K562 (cell line): Measurements from ENCODE around the gene ALG6. TPM values are rescaled to one million over a fixed set of nuclear protein-coding genes. Genes with fewer than 3 reads are reported as not detected.

Source experiments
- CREB3 ChIP-seq: fragments of 450-650 bp; conservative IDR thresholded peaks from 2 replicates; pipeline ENCODE4 v1.6.1; 2016; ENCODE audit warnings: missing genetic modification characterization, low read depth, mild to moderate bottlenecking, missing compliant biosample characterization, moderate library complexity
- CXXC5 ChIP-seq: fragments of 250-450 bp; sonication (Bioruptor Pico); IDR thresholded peaks from 2 replicates; pipeline ENCODE4 v1.8.0; 2022; ENCODE audit warnings: inconsistent platforms, mild to moderate bottlenecking, moderate library complexity
- ELF2 ChIP-seq: fragments of 250-450 bp; sonication (Bioruptor Pico); IDR thresholded peaks from 2 replicates; pipeline ENCODE4 v1.5.0; 2021; ENCODE audit warnings: mild to moderate bottlenecking
- HMGXB4 ChIP-seq: sonication (generic); formaldehyde crosslinking; IDR thresholded peaks from 2 replicates; pipeline ENCODE4 v1.8.1; 2023; ENCODE audit warnings: mild to moderate bottlenecking, missing genetic modification reagents
- IFI16 ChIP-seq: fragments of 250-450 bp; sonication (Bioruptor Pico); IDR thresholded peaks from 2 replicates; pipeline ENCODE4 v2.1.2; 2022; ENCODE audit warnings: mild to moderate bottlenecking, inconsistent platforms
- JUNB ChIP-seq: fragments of 450-650 bp; formaldehyde crosslinking; conservative IDR thresholded peaks from 2 replicates; pipeline ENCODE4 v1.4.0; 2020; ENCODE audit warnings: mild to moderate bottlenecking
- JUND ChIP-seq, 2 experiments: IDR thresholded peaks; 2 replicates in 1 of 2; 3 replicates in 1 of 2; pipeline ENCODE4 v1.6.1; 2011; ENCODE audit warnings: borderline replicate concordance in 2 of 2, low read depth in 2 of 2, low read length in 2 of 2, improper control_type of control experiment in 1 of 2, missing biosample characterization in 1 of 2, missing genetic modification characterization in 1 of 2, missing genetic modification reagents in 1 of 2
- MECOM ChIP-seq: fragments of 250-450 bp; sonication (Bioruptor Pico); IDR thresholded peaks from 2 replicates; pipeline ENCODE4 v1.8.0; 2022; ENCODE audit warnings: inconsistent platforms
- RCOR1 ChIP-seq, 2 experiments: IDR thresholded peaks; 2 replicates each; pipeline ENCODE4 v1.6.1; 2012; ENCODE audit warnings: low read depth in 2 of 2, low read length in 2 of 2, borderline replicate concordance in 1 of 2, improper control_type of control experiment in 1 of 2
- TBP ChIP-seq: optimal IDR thresholded peaks from 2 replicates; pipeline ENCODE3; 2011; ENCODE audit warnings: low read depth, low read length, improper control_type of control experiment
- TEAD1 ChIP-seq, 2 experiments: fragments of 450-650 bp in 1 of 2; sonication (generic) in 1 of 2; formaldehyde crosslinking; IDR thresholded peaks; 2 replicates each; pipeline versions ENCODE4 v1.4.0 to v1.8.0; 2020 to 2022; ENCODE audit warnings: mild to moderate bottlenecking in 2 of 2, missing genetic modification reagents in 1 of 2
- ZBTB7A ChIP-seq: IDR thresholded peaks from 2 replicates; pipeline ENCODE4 v1.6.1; 2011; ENCODE audit warnings: low read depth, mild to moderate bottlenecking, low read length, moderate library complexity, borderline replicate concordance; ENCODE audit not compliant: control insufficient read depth
- ZNF165 ChIP-seq: fragments of 250-450 bp; sonication (Bioruptor Pico); IDR thresholded peaks from 2 replicates; pipeline ENCODE4 v1.4.0; 2020; ENCODE audit warnings: borderline replicate concordance
- ZNF197 ChIP-seq: fragments of 200-800 bp; sonication (Bioruptor generic); IDR thresholded peaks from 2 replicates; pipeline ENCODE4 v1.6.1; 2016; ENCODE audit warnings: low read depth, missing genetic modification characterization, missing compliant biosample characterization
- ZNF280B ChIP-seq: fragments of 250-450 bp; sonication (Bioruptor Pico); IDR thresholded peaks from 2 replicates; pipeline ENCODE4 v1.5.1; 2021; ENCODE audit warnings: mild to moderate bottlenecking
- ZNF511 ChIP-seq: sonication (generic); formaldehyde crosslinking; IDR thresholded peaks from 2 replicates; pipeline ENCODE4 v1.8.0; 2022; ENCODE audit warnings: mild to moderate bottlenecking, missing genetic modification reagents
- polyA plus RNA-seq, 8 experiments: library from polyadenylated mRNA; depleted of rRNA in 4 of 8; stranded (reverse) in 5 of 8; unstranded in 3 of 8; fragments of >200 nt; fragmentation: Nextera tagmentation in 2 of 8; fragmentation: Illumina TruSeq in 1 of 8; extraction: Ambion mirVana in 2 of 8; extraction: Trizol in 1 of 8; gene quantifications; 2 replicates each; pipeline versions ENCODE4 v1.2.1 to v1.2.3, GENCODE V29; 2011 to 2014; ENCODE audit warnings: inconsistent platforms in 1 of 8, missing spikeins in 1 of 8
- total RNA-seq, 7 experiments: library from RNA; depleted of rRNA in 6 of 7; stranded (reverse); fragments of >200 nt in 6 of 7; fragmentation: Illumina TruSeq in 2 of 7; extraction: Trizol in 2 of 7; gene quantifications; 2 replicates each; pipeline versions ENCODE4 v1.2.1 to v1.2.3, GENCODE V29; 2011 to 2021; ENCODE audit warnings: low replicate concordance in 1 of 7
- TF ChIP-seq, protein P1 (sequence below): fragments of 250-450 bp; sonication (Bioruptor Pico); IDR thresholded peaks from 2 replicates; pipeline ENCODE4 v1.9.0; 2021; ENCODE audit warnings: mild to moderate bottlenecking, inconsistent platforms

The ALG6 gene
- total and polyA plus RNA-seq, 9 of the 15 experiments (the other 6 are each of a cell fraction or from before 2014, with no cell fraction given), result 14.6 to 35.7 (median 23.3) TPM

GRCh38 chr1:63367215-63368103 is at the start of gene ALG6 (continued):
- peak; percentile 75; the same call in 1 of the 2 replicates for TF ChIP-seq CREB3 (tag)
- TF ChIP-seq MECOM (CRISPR knock-in tag), result no peak
- TF ChIP-seq TEAD1 (CRISPR knock-in tag; IDR thresholded peaks at IDR 0.05), result peak in 1 of 2 experiments; percentile 75; a peak in 2 of 4 replicates
- TF ChIP-seq HMGXB4 (CRISPR knock-in tag), result peak; percentile 77; the same call in 1 of the 2 replicates
- no peak for TF ChIP-seq ZNF280B
- TF ChIP-seq, protein P1, sequence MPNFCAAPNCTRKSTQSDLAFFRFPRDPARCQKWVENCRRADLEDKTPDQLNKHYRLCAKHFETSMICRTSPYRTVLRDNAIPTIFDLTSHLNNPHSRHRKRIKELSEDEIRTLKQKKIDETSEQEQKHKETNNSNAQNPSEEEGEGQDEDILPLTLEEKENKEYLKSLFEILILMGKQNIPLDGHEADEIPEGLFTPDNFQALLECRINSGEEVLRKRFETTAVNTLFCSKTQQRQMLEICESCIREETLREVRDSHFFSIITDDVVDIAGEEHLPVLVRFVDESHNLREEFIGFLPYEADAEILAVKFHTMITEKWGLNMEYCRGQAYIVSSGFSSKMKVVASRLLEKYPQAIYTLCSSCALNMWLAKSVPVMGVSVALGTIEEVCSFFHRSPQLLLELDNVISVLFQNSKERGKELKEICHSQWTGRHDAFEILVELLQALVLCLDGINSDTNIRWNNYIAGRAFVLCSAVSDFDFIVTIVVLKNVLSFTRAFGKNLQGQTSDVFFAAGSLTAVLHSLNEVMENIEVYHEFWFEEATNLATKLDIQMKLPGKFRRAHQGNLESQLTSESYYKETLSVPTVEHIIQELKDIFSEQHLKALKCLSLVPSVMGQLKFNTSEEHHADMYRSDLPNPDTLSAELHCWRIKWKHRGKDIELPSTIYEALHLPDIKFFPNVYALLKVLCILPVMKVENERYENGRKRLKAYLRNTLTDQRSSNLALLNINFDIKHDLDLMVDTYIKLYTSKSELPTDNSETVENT (CRISPR knock-in tag), result peak; percentile 88; the same call in 1 of the 2 replicates
- 0 out of 2 replicates have a peak, but pooled peaks have one; percentile 2 for TF ChIP-seq JUND (IDR thresholded peaks at IDR 0.05; ENCODE audit: borderline replicate concordance, low read depth, low read length)
- TF ChIP-seq JUND (tag; IDR thresholded peaks at IDR 0.05; ENCODE audit: borderline replicate concordance, low read depth, low read length), result peak; percentile 37; the same call in 1 of the 3 replicates
- no peak for TF ChIP-seq IFI16 (CRISPR knock-in tag)
- TF ChIP-seq RCOR1 (IDR thresholded peaks at IDR 0.05; ENCODE audit: borderline replicate concordance in 1 of 2, low read depth in 2 of 2, low read length in 2 of 2), result 0 out of 4 replicates have a peak, but pooled peaks of 1 of the 2 experiments have one; percentile 7
- no peak for TF ChIP-seq ZNF165 (CRISPR knock-in tag)
- TF ChIP-seq ELF2 (CRISPR knock-in tag), result 0 out of 2 replicates have a peak, but pooled peaks have one; percentile 36
- no peak for TF ChIP-seq ZNF511
- no peak for TF ChIP-seq JUNB (CRISPR knock-in tag)
- TF ChIP-seq ZBTB7A, result peak; percentile 59; the same call in 1 of the 2 replicates
- peak; percentile 93 for TF ChIP-seq ZNF197 (CRISPR knock-in tag)
- TF ChIP-seq TBP, result peak; percentile 62
- TF ChIP-seq CXXC5 (CRISPR knock-in tag), result peak; percentile 71; the same call in 1 of the 2 replicates
